ENCODE measurements around the gene PCLAF. TPM values are rescaled to one million over a fixed set of nuclear protein-coding genes. Genes with fewer than 3 reads are reported as not detected.

Gene PCLAF
- total RNA-seq = 58.8 and 93.0 TPM in 2 replicates

DNA sequence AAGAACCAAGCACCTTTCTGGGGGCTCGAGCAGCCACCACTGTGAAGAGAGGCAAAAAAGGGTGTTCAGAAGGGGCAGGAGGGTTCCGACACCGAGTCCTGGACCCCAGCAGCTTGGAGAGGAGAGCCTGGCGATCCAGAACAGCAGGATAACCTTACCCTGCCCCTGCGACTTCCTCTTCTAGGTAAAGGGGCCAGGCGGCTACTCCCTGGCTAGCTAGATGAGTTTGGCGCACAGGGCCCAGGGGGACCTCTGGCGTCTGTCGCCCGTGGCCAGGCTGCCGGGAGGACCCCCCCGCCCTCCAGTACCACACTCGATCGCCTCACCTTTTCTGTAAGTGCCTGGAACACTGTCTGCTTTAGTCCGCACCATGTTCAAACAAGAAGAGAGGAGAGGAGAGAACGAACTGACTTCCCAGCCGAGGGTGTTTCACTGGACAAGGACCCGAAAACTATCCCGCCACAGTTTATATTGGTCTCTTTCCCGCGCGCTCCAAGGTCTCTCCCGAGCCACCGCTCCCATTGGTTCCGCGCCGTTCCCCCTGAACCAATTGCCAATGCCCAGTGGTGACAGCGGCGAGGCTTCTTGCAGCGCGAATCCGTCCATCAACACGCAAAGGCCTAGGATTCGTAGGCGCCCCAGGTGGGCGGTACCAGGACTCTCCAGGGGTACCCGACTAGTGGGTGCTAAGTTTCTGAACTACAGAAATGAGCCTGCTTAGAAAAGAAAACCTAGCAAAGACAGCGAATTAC is at the start of gene PCLAF:
TSS of gene PCLAF (minus strand) at position 442 of the 752 bp plus-strand sequence. CDS start at position 372, 70 bp downstream.

GRCh38 chr15:64387562-64388168 is 6.4 kb upstream of the PCLAF start, which contains the start of gene TRIP4:
TSS of gene TRIP4 (plus strand) at chr15:64387836. CDS start at chr15:64387864, 28 bp downstream.

GRCh38 chr15:64355944-64356709 is 25.1 kb downstream of the PCLAF start, which contains the start of gene CSNK1G1:
TSS of gene CSNK1G1 (minus strand) at chr15:64356173. CDS start at chr15:64300499, 55,674 bp downstream.

Small RNA genes lying within 50 kb of the gene (small RNA-seq; reads per million reads assigned to genes)
- gene RF00554 = not detected

Other genes starting within 250 kb of the PCLAF start
- 0.65 and 1.5 TPM in 2 replicates for gene SNX22, start 229.7 kb downstream of the PCLAF start, total RNA-seq
- 648 and 695 TPM in 2 replicates for gene PPIB, start 218.4 kb downstream of the PCLAF start, total RNA-seq
- gene CSNK1G1, start 25.3 kb downstream of the PCLAF start, total RNA-seq = 38.6 and 39.0 TPM in 2 replicates
- gene TRIP4, start 6.4 kb upstream of the PCLAF start, total RNA-seq = 16.6 and 19.3 TPM in 2 replicates
- 46.5 and 49.2 TPM in 2 replicates for gene ZNF609, start 79.1 kb upstream of the PCLAF start, total RNA-seq

Data from thoracic aorta endothelial cell (primary cell).